PC-9 (cell line): ENCODE results near the gene LDLRAD2. TPM values are rescaled to one million over a fixed set of nuclear protein-coding genes. Genes with fewer than 3 reads are reported as not detected.

Source experiments
- BruUV-seq: library from RNA; stranded (reverse); fragments of 400-500 nt; replicated peaks from 2 replicates; lab custom pipeline; 2021; lab: Mats Ljungman, UMichigan
- CTCF ChIA-PET: fragments of 300-600 bp; sonication (Branson Sonifier 250); formaldehyde crosslinking; loops from one replicate; lab custom pipeline; 2022; ENCODE audit warnings: antibody characterized with exemption; lab: Charles Lee
- POLR2A ChIA-PET: fragments of 300-600 bp; sonication (Branson Sonifier 250); formaldehyde crosslinking; loops from one replicate; lab custom pipeline; 2022; ENCODE audit warnings: antibody characterized with exemption; ENCODE audit not compliant: unreplicated experiment; lab: Charles Lee
- DNase-seq, 2 experiments: peaks; one replicate each; pipeline versions ENCODE4 v3.0.0 to v3.0.0-alpha.2; 2015 to 2022; ENCODE audit warnings: mixed read lengths in 1 of 2
- H2AFZ ChIP-seq: fragments of 200-600 bp; sonication (generic); 2 replicates; pipeline ENCODE4 v1.8.1; 2017; ENCODE audit warnings: antibody characterized with exemption
- H3F3A ChIP-seq: fragments of 200-600 bp; sonication (generic); 2 replicates; pipeline ENCODE4 v1.8.1; 2017; ENCODE audit warnings: antibody characterized with exemption, mild to moderate bottlenecking, low read depth; ENCODE audit not compliant: insufficient read depth
- H3K27ac ChIP-seq: fragments of 200-600 bp; sonication (generic); 2 replicates; pipeline ENCODE4 v1.6.1; 2016; ENCODE audit warnings: mixed run types
- H3K27me3 ChIP-seq: fragments of 200-600 bp; sonication (generic); 2 replicates; pipeline ENCODE4 v1.6.1; 2016; ENCODE audit warnings: low read depth, mixed run types; ENCODE audit not compliant: insufficient read depth
- H3K36me3 ChIP-seq: fragments of 200-600 bp; sonication (generic); 2 replicates; pipeline ENCODE4 v1.6.1; 2016; ENCODE audit warnings: low read depth, mixed run types
- H3K4me1 ChIP-seq: fragments of 200-600 bp; sonication (generic); replicated peaks from 2 replicates; pipeline ENCODE4 v1.6.1; 2016; ENCODE audit warnings: mixed run types; ENCODE audit not compliant: insufficient read depth
- H3K4me2 ChIP-seq: fragments of 200-600 bp; sonication (generic); 2 replicates; pipeline ENCODE4 v1.6.1; 2017; ENCODE audit warnings: mixed run types
- H3K4me3 ChIP-seq: fragments of 200-600 bp; sonication (generic); 2 replicates; pipeline ENCODE4 v1.6.1; 2016; ENCODE audit warnings: mixed run types
- H3K79me2 ChIP-seq: fragments of 200-600 bp; sonication (generic); 2 replicates; pipeline ENCODE4 v1.6.1; 2017; ENCODE audit warnings: low read depth, mixed run types
- H3K9me2 ChIP-seq: fragments of 200-600 bp; sonication (generic); 2 replicates; pipeline ENCODE4 v1.8.1; 2017; ENCODE audit warnings: mild to moderate bottlenecking; ENCODE audit not compliant: insufficient read depth
- H3K9me3 ChIP-seq: fragments of 200-600 bp; sonication (generic); 2 replicates; pipeline ENCODE4 v1.8.1; 2016; ENCODE audit warnings: low read depth; ENCODE audit not compliant: insufficient read depth
- H4K20me1 ChIP-seq: fragments of 200-600 bp; sonication (generic); 2 replicates; pipeline ENCODE4 v1.8.1; 2017; ENCODE audit not compliant: insufficient read depth
- EZH2 ChIP-seq: fragments of 200-600 bp; sonication (generic); IDR thresholded peaks from 2 replicates; pipeline ENCODE4 v1.8.0; 2017; ENCODE audit warnings: antibody characterized with exemption, low read depth
- intact Hi-C: fragments of 100-400 bp; cut with micrococcal nuclease; formaldehyde crosslinking; loops from one replicate; pipeline ENCODE4 v1.10.0; 2022; ENCODE audit not compliant: unreplicated experiment
- total RNA-seq: library from RNA; stranded (reverse); gene quantifications from 2 replicates; pipeline ENCODE4 v1.2.3, GENCODE V29; 2021
- TF ChIP-seq, protein P1 (sequence below): fragments of 200-600 bp; sonication (generic); conservative IDR thresholded peaks from 2 replicates; pipeline ENCODE4 v1.6.1; 2017; ENCODE audit warnings: mixed run types, antibody characterized with exemption, mild to moderate bottlenecking, moderate library complexity

LDLRAD2 gene
- total RNA-seq, 1 experiment from 2014 or later: not detected

DNA sequence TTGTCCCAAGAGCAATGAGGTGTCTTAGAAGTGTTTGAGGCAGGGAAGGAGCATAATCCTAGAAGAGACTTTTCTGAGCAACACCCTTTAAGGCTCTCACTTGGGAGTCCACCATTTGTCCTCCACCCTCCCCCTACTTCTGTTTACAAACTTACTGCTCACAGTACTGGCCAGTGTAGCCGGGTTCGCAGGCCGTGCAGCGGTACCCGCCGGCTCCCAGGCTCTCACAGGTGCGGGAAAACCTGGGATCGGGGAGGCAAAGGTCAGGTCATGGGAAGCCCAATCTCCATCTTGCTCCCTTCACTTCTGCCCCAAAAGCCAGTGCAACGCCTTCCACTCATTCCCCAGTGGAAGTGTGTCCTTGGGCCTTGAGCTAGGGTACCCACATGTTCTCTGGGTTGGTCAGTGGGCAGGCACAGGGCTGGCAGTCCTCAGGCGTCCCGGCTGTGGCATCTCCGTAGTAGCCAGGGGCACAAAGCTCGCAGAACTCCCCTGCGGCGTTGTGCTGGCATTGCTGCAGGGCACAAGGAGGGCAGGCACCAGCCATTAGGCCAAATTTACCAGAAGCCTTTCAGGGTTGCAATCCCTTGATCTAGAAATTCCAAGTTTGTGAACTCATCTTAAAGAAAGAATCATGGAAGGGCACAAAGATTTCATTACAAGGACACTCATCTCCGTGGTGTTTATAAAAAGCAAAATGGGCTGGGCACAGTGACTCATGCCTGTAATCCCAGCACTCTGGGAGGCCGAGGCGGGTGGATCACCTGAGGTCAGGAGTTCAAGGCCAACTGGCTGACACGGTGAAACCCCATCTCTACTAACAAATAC, 49.8 kb downstream of the LDLRAD2 start:
- Histone ChIP-seq H3K9me2 (no peaks in the 10 kb centered on the region), H2AFZ (no peak overlapping the region), H3K27ac (peak overlapping the region; percentile 46; the same call in 1 of the 2 replicates), H3K4me2 (no peak overlapping the region), H3K79me2 (no peaks in the 10 kb centered on the region), H4K20me1 (no peaks in the 10 kb centered on the region), H3F3A (peaks cover 13% of the 10 kb centered on the region; the same call in 1 of the 2 replicates), H3K36me3 (no peaks in the 10 kb centered on the region), H3K4me1 (peaks cover 11% of the 10 kb centered on the region), H3K9me3 (no peaks in the 10 kb centered on the region), H3K27me3 (no peaks in the 10 kb centered on the region), H3K4me3 (no peak overlapping the region)
- DNase-seq: peak; percentile 61 to 83
- intact Hi-C loops: loop anchor here (2.0 kb wide), 1 partner anchor 35 kb away; no protein-coding TSS in a partner anchor
- CTCF ChIA-PET: no interaction called here
- POLR2A ChIA-PET: interaction anchor here (0.7 kb wide), 2 partner anchors 91 to 191 kb away, joined by 3 to 26 read pairs; no protein-coding TSS in a partner anchor
- BruUV-seq: no TSS peak
- TF ChIP-seq EZH2: no peak
- TF ChIP-seq, protein P1, sequence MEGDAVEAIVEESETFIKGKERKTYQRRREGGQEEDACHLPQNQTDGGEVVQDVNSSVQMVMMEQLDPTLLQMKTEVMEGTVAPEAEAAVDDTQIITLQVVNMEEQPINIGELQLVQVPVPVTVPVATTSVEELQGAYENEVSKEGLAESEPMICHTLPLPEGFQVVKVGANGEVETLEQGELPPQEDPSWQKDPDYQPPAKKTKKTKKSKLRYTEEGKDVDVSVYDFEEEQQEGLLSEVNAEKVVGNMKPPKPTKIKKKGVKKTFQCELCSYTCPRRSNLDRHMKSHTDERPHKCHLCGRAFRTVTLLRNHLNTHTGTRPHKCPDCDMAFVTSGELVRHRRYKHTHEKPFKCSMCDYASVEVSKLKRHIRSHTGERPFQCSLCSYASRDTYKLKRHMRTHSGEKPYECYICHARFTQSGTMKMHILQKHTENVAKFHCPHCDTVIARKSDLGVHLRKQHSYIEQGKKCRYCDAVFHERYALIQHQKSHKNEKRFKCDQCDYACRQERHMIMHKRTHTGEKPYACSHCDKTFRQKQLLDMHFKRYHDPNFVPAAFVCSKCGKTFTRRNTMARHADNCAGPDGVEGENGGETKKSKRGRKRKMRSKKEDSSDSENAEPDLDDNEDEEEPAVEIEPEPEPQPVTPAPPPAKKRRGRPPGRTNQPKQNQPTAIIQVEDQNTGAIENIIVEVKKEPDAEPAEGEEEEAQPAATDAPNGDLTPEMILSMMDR: no peak

DNA sequence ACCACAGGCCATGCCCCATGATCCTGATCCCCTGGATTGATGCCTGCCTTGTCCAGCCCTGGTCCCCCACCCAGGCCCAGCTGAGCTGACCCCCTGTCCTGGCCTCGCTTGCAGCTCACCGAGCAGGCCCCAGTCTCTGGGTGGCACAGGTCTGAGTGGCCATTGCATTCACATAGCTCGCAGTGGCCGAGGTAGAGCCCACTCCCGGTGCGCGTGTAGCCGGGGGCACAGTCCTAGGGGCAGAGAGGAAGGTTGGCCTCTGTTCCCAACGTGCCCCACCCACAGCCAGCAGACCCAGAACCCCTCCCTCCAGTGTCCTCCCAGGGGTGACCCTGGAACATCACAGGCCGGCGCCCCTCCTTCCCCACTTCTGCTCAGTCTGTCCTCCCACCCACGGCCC, 51.9 kb downstream of the LDLRAD2 start:
- H3K79me2 ChIP-seq: no peaks in the 10 kb centered on the region
- H3K27me3 ChIP-seq: no peaks in the 10 kb centered on the region
- no peaks in the 10 kb centered on the region for H3K9me3 ChIP-seq
- no peak for DNase-seq
- H3K27ac ChIP-seq: no peak overlapping the region
- POLR2A ChIA-PET: no interaction called here
- H3F3A ChIP-seq: peaks cover 13% of the 10 kb centered on the region; the same call in 1 of the 2 replicates
- H3K4me1 ChIP-seq: peaks cover 12% of the 10 kb centered on the region
- no TSS peak for BruUV-seq
- H3K9me2 ChIP-seq: no peaks in the 10 kb centered on the region
- CTCF ChIA-PET: no interaction called here
- no peaks in the 10 kb centered on the region for H3K36me3 ChIP-seq
- no peak overlapping the region for H3K4me2 ChIP-seq
- intact Hi-C loops: loop anchor here (2.0 kb wide), 1 partner anchor 33 kb away; no protein-coding TSS in a partner anchor
- no peaks in the 10 kb centered on the region for H4K20me1 ChIP-seq
- TF ChIP-seq, protein P1: no peak
- no peak for TF ChIP-seq EZH2
- H3K4me3 ChIP-seq: no peak overlapping the region
- no peak overlapping the region for H2AFZ ChIP-seq

DNA sequence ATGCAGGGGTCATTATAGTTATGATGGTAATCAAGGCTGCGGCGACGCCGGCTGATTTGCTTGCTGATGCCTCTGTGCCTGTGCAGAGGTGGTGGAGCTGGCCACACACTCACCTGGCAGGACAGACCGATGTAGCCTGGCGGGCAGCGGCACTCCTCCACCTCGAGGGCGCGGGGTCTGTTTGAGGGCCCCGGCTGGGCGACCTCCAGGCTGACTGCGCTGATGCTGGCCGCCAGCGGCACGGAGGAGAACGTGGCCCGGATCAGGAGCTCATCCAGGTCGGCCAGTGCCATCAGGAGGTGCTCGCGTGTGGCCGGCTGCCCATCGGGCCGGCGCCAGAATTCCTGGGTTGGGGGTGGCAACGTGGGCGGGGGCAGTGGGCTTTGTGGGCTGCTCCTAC, 52.7 kb downstream of the LDLRAD2 start:
- no peaks in the 10 kb centered on the region for H3K79me2 ChIP-seq
- CTCF ChIA-PET: no interaction called here
- H3K36me3 ChIP-seq: no peaks in the 10 kb centered on the region
- no peaks in the 10 kb centered on the region for H3K27me3 ChIP-seq
- H3K9me2 ChIP-seq: no peaks in the 10 kb centered on the region
- BruUV-seq: no TSS peak
- no peak for TF ChIP-seq EZH2
- TF ChIP-seq, protein P1: no peak
- peaks cover 18% of the 10 kb centered on the region for H3F3A ChIP-seq
- H3K27ac ChIP-seq: no peak overlapping the region
- DNase-seq: no peak
- peaks cover 19% of the 10 kb centered on the region for H3K4me1 ChIP-seq
- H3K4me2 ChIP-seq: no peak overlapping the region
- POLR2A ChIA-PET: no interaction called here
- H3K9me3 ChIP-seq: no peaks in the 10 kb centered on the region
- no peaks in the 10 kb centered on the region for H4K20me1 ChIP-seq
- H3K4me3 ChIP-seq: no peak overlapping the region
- intact Hi-C loops: no loop called here
- no peak overlapping the region for H2AFZ ChIP-seq
